Effector CD4-positive, alpha-beta T cell (primary cell): ENCODE measurements around the gene EDNRA.

ENCODE experiments used
- DNase-seq: peaks from one replicate; pipeline ENCODE4 v3.0.0-alpha.2; 2020

EDNRA gene

DNA sequence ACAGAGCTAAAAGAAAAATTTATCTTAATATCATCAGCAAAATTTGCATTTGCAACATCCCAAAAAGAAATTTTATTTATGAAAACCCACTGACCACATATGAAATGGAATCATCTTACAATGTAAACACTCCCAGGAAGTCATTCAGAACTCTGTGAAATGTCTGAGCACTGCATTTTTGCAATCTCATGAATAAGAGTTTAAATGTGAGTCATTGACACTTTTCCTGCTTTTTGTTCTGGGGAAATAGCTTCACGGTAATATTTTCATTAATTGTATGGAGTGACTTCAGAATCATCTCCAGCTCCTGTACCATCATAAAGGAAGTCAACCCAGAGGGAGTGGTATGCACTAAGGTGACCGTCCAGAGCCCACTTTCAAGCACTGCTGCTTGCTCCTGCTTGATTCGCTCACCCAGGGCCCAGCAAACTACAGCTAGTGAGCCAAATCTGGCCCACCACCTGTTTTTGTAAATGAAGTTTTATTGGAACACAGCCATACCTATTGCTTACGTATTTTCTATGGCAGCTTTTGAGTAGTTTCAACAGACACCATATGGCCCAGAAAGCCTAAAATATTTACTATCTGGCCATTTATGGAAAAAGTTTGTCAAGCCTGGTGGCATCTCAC lies 17.2 kb downstream of the EDNRA start:
- DNase-seq = no peak

- DNase-seq = no peak
These were observed 27.4 kb downstream of the EDNRA start for GRCh38 chr4:147508346-147508745.

DNA sequence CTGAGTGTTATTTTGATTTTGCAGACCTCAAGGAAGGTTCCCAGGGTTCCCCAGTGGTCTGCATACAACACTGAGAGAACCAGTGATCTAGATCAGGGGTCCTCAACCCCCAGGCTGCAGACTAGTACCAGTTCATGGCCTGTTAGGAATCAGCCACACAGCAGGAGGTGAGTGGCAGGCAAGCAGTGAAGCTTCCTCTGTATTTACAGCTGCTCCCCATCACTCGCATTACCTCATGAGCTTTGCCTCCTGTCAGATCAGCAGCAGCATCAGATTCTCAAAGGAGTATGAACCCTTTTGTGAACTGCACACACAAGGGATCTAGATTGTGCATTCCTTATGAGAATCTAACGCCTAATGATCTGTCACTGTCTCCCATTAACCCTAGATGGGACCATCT lies 28.5 kb downstream of the EDNRA start:
- DNase-seq = no peak

DNA sequence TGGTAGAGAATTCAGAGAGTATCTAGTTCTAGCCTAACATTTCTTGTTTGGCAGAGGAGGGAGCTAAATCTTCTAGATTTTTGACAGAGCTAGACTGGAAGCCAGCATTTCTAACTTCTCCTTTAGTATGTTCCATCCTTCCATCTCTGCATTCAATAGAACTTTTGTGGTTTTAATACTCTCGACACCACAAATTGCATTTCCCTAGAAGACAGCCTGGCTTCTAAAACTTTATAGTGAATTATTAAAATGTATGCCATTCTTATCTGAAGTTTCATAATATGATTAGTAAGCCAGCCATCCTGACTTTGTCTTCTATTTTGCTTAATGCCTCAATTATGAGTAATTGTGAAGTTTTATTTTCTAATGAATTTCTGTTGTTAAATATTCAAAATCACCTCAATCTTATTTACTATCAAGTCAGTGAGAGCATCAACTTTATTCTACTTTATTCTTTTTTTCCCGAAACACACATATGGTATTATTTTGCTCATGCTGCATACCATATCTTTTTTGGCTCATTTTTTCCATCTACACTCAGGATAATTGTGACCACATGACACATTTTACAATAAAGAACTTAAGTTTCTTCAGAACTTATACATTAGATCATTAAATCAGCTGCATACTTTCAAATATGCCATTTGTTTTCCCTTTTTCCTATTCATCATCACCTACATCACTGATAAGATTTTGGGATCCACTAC lies 30.2 kb downstream of the EDNRA start:
- DNase-seq = no peak

GRCh38 chr4:147513091-147513490 lies 32.2 kb downstream of the EDNRA start:
- no peak for DNase-seq

- DNase-seq = no peak
These were observed 33.1 kb downstream of the EDNRA start for GRCh38 chr4:147513952-147514351.

DNA sequence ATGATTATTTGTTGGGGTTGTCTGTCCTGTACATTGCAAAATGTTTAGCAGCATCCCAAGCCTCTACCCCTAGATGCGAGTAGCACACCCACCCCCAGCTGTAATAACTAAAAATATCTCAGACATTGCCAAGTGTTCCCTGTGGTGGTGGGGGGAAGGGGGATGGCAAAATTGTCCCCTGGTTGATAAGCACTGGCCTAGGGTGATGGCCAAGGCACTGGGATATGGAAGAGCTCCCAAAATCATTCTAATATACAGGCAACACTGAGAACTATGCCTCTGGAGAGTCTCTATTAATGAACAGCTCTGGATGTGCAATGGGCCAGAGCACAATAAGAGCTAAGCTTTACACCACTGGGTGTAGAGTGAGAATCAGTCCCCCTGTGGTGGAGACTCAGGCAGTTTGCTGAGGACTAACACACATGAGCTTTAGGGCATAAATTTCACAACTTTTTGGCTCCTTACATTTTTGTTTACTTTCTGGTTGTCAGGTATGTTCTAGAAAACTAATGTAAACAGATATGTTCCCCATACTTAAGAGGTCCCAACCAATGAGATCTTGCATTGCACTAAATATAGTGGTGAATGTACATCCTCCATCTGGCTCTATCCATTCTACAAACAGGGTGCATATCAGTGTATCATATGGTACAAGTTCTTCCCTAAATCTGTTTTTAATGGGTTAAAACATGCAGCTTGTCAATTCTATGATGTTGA lies 34.5 kb downstream of the EDNRA start:
- no peak for DNase-seq

DNA sequence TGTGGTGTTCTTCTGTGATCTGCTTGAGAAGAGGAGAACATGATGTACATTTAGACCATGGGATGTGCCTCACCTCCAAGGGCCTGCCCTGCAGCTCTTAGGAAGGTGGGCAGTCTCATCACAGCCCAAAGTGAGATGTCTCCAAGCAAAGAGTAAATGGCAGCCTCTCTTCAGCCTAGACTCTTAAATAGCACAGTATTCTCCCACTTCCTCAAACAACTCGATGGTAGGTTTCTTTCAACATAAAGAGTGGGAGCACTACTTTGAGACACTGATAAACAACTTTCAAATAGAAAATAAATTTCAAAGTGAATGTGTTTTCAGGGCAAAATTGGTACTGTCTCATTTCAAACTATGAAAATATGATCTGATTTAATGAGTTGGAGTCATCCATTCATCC lies 35.2 kb downstream of the EDNRA start:
- DNase-seq = no peak

GRCh38 chr4:147518086-147518485 lies 37.2 kb downstream of the EDNRA start:
- no peak for DNase-seq

DNA sequence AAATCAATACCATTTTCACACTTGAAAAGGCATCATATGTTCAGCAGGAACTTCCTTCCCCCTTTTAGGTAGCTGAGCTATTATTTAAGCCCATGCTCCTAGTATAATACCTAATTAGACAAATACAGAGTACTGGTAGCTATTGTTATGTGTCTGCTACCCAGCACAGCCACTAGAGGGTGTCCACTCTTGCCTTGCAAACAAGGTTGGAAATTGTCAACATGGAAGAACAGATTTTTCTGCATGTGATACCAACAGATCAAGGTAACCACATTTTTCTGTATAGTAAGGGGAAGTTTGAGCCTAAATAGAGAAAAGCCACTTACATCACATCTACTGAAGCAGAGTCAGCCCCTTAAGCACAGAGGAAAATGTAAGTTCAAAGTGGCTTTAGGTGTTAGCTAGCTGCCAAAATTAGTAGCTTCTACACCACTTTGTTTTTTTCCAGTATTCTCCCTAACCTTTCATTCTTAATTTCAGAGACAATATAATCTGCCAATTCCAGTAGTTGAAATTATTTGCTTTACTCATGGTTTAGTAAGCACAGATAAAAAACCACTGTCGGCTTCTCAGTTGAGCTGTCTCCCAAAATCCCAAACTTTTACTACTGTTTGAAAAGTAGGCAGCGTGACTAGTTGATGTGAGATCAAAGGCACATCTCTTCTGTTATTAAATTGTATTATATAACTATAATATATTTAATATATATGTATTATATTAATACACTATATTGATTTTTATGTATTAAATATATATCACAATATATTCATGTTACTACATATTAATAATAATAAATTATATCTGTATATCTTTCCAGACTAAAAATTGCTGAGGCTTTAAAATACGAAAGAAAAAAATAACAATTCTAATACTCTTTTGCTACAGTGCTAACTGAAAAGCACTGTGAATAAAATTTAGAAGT lies 38.2 kb downstream of the EDNRA start:
- DNase-seq = peak; percentile 19

DNA sequence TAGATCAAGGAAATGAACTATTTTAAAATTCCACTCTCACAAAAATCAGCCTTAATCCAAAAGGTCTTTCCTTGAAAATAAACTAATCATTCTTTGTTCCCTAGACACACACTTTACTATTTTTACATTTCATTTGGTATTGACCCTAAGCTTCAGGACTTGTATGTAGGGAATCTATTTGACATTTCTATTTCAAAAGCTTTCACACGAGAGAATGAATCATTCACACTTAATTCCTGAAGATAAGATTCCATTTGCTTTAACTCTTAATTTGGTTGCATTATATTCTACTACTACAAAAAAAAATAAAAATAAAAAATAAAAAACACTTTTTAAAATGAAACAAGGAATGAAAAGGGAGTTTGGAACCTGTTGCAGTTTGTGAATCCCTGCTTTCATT lies 43.7 kb downstream of the EDNRA start:
- no peak for DNase-seq

- no peak for DNase-seq
These were observed 44.8 kb downstream of the EDNRA start for GRCh38 chr4:147525494-147526271.

- DNase-seq = no peak
These were observed 45.4 kb downstream of the EDNRA start for GRCh38 chr4:147526272-147526654.

GRCh38 chr4:147528054-147528453 lies 47.2 kb downstream of the EDNRA start:
- no peak for DNase-seq

GRCh38 chr4:147530134-147530533 lies 49.2 kb downstream of the EDNRA start:
- DNase-seq = no peak

DNA sequence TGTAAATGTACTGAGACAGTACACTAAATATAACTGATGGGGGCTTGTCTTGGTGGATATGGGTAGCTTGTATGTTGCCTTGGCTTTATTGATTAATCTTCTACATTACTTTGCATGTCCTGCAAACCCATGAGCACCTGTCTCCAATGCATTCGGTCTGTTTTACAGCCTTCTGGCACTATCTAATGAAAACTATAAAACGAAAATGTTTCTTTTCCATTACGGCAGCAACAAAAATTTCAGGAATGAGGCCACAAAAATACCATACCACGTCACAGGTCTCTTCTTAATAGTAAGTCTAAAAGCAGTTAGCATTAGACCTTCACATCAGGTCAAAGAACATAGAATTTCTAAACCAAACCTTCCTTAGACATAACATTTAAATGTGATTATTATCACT lies 49.8 kb downstream of the EDNRA start:
- no peak for DNase-seq

GRCh38 chr4:147532896-147533295 lies 52.0 kb downstream of the EDNRA start:
- no peak for DNase-seq

GRCh38 chr4:147533331-147533730 lies 52.4 kb downstream of the EDNRA start:
- DNase-seq = no peak

- DNase-seq = no peak
These were observed 54.2 kb downstream of the EDNRA start for GRCh38 chr4:147535124-147535523.

GRCh38 chr4:147538711-147539110 lies 57.8 kb downstream of the EDNRA start:
- no peak for DNase-seq

DNA sequence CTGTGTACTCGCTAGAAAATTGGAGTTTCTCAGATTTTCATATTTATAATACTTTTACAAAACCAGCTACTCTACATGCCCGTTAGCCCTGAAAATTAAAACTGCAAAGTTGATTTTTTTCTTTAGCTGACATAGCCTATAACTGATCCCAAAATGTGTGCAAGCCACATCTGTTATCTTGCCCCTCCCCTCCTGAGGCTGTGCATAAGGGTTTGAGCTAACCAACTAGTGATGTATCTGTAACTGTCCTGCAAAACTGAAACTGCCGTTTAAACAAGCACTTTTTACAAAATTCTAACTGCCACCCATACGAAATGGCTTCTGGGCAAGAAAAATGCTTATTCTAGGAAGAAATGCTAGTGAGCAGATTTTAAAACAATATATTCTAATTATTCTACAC lies 59.1 kb downstream of the EDNRA start:
- DNase-seq = no peak
